ENCODE data around the gene GPR35.

DNA sequence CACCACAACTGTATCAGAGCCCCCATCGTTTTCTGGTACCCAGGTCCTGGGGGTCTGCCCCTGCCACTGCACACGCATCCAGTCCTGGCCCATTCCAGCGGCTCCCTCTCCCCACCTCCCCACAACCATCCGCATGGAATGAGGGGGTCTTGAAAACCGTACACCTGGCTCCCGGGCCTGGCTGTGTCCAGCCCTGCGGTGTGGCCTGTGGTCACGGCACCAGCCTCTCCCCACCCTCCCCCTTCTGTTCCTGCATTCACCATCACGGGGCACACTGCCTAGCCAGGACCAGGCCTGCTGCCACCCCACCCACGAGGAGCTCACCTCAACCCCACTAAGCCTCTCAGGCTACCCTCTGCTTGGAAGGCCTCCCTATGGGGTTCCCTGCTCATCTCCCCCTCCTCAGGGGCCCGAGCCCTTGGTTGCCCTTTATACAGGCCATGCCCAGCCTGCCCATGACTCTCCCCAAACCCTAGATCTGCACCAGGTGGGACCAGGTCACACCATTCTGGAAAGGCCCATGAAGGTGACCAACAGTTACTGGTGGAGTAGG, 11.4 kb downstream of the GPR35 start:
- TF ChIP-seq, protein P1, sequence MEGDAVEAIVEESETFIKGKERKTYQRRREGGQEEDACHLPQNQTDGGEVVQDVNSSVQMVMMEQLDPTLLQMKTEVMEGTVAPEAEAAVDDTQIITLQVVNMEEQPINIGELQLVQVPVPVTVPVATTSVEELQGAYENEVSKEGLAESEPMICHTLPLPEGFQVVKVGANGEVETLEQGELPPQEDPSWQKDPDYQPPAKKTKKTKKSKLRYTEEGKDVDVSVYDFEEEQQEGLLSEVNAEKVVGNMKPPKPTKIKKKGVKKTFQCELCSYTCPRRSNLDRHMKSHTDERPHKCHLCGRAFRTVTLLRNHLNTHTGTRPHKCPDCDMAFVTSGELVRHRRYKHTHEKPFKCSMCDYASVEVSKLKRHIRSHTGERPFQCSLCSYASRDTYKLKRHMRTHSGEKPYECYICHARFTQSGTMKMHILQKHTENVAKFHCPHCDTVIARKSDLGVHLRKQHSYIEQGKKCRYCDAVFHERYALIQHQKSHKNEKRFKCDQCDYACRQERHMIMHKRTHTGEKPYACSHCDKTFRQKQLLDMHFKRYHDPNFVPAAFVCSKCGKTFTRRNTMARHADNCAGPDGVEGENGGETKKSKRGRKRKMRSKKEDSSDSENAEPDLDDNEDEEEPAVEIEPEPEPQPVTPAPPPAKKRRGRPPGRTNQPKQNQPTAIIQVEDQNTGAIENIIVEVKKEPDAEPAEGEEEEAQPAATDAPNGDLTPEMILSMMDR (IDR thresholded peaks at IDR 0.05) = no peak
- TF ChIP-seq FOXP4 (CRISPR knock-in tag; IDR thresholded peaks at IDR 0.05) = no peak
- TF ChIP-seq FOXP1 (CRISPR knock-in tag; IDR thresholded peaks at IDR 0.05; ENCODE audit: borderline replicate concordance) = no peak
- no peak for TF ChIP-seq CDX4 (CRISPR knock-in tag; IDR thresholded peaks at IDR 0.05; ENCODE audit: borderline replicate concordance)
- TF ChIP-seq, protein P2, sequence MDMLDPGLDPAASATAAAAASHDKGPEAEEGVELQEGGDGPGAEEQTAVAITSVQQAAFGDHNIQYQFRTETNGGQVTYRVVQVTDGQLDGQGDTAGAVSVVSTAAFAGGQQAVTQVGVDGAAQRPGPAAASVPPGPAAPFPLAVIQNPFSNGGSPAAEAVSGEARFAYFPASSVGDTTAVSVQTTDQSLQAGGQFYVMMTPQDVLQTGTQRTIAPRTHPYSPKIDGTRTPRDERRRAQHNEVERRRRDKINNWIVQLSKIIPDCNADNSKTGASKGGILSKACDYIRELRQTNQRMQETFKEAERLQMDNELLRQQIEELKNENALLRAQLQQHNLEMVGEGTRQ (CRISPR knock-in tag; IDR thresholded peaks at IDR 0.05) = no peak
- no peak for TF ChIP-seq JUN (CRISPR knock-in tag; IDR thresholded peaks at IDR 0.05)
- no peak for TF ChIP-seq FOXK1 (CRISPR knock-in tag; IDR thresholded peaks at IDR 0.05)
- TF ChIP-seq CREM (CRISPR knock-in tag; IDR thresholded peaks at IDR 0.05) = no peak
- no peak for TF ChIP-seq NFYB (CRISPR knock-in tag; conservative IDR thresholded peaks at IDR 0.05; ENCODE audit: low read depth)
- TF ChIP-seq NR3C1 (CRISPR knock-in tag; conservative IDR thresholded peaks at IDR 0.05; ENCODE audit: low read depth) = no peak
- no peak for TF ChIP-seq ZNF219 (CRISPR knock-in tag; IDR thresholded peaks at IDR 0.05; ENCODE audit: borderline replicate concordance)
- TF ChIP-seq PRDM15 (CRISPR knock-in tag; IDR thresholded peaks at IDR 0.05) = no peak
